AG08395 (cell line): ENCODE measurements around the gene RILPL1.

Experiments used
- DNase-seq: peaks from one replicate; pipeline ENCODE4 v3.0.0; 2012; ENCODE audit warnings: mixed read lengths, low spot score

RILPL1 gene

DNA sequence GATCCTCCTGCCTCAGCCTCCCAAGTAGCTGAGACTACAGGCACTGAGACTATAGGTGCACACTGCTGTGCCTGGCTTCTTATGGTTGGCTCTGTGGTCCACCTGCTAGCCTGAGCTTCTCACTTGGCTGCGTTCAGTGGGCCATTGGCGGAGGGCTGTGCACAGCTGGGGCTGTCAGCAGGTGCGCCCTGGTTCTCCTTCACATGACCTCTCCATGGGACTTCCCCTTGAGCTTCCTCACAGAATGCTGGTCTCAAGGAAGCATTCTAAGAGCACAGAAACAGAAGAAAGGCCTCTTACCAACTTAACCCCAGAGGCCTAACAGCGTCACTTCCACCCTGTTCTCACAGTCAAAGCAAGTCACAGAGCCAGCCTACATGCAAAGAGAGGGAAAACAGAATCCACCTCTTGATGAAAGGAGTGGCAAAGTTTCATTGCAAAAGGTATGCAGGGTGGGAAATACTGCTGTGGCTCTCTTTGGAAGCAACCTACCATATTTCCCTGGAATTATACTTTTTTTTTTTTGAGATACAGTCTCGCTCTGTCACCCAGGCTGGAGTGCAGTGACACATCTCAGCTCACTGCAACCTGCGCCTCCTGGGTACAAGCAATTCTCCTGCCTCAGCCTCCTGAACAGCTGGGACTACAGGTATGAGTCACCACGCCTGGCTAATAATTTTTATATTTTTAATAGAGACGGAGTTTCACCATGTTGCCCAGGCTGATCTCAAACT, 106.3 kb downstream of the RILPL1 start:
- no peak for DNase-seq

DNA sequence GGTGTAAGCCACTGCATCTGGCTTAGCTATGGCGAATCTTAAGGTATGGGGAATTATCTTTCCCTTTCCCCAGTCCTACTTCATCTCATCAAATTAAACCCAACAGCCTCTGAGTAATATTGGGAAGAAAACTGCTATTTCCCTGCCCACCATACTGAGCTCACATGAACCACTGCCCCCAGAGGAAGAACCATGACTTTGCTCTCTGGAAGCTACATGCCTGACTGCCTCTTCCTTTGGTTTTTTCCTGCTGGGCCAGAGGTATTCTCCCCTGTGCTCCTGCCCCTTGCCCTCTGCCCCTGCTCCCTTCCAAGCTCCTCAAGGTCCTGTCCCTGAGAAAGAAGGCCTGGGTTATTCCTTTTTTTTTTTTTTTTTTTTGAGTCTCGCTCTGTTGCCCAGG, 112.2 kb downstream of the RILPL1 start:
- no peak for DNase-seq
